Measurements from ENCODE around the gene TMEM200B. TPM values are rescaled to one million over a fixed set of nuclear protein-coding genes. Genes with fewer than 3 reads are reported as not detected.
"Not testable (repeated sequence)": the region's sequence is repeated elsewhere in the genome, so short reads cannot be mapped to it uniquely, and the experiment has no call there.

Gene TMEM200B
- total RNA-seq (2014; rRNA removed; shearing (Covaris generic)) = 0.12 and 0.17 TPM in 2 replicates
- polyA plus RNA-seq (2014; cell fraction: nucleus; rRNA removed) = 0.99 and 1.0 TPM in 2 replicates

DNA sequence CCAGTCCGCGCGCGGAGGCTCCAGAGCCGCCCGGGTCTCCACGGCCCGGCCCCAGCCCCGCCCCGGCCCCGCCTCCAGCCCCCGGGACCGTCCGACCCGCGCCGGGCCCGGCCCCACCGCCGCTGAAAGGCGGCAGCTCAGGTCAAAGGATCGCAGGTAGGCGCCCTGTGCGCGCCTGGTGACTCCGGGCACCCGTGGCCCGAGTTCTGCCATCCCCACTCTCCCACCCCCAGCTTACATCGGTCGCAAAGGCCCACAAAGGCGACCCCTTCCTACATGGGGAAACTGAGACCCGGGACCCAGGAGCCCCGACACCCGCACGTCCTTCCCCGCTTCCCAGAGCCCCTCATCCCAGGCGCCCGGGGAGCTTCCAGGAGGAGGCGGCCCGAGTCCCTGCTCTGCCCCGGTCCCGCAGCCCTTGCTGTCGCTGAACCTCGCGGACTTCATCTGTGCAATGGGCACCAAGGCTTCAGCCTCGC, at the start of gene TMEM200B:
TSS of gene TMEM200B (minus strand) at position 17 of the 479 bp plus-strand sequence. CDS start 2,075 bp downstream, outside the sequence.
- no peak for DNase-seq (ENCODE audit: extremely low read depth, low read depth)

GRCh38 chr1:29172415-29172939, 48.8 kb upstream of the TMEM200B start:
- DNase-seq (ENCODE audit: extremely low read depth, low read depth) = no peak

DNA sequence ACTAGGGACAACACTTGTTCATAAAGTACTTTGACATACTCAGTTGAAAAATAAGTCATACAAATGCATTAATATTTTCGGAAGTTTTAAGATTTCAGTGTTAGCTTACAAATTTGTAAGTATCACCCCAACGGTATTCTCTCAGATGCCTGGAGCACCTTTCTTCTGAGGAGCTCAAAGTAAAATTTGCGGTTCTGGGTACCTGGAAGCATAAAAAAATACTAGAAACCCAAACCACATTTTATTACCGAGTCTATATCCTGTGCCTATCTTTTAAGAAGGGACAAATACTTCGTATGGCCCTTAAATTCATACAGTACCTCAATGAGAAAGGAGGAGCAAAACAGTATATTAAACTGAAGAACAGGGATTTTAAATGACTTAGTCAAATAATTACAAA, 47.8 kb upstream of the TMEM200B start:
- no peak for DNase-seq (ENCODE audit: extremely low read depth, low read depth)

DNA sequence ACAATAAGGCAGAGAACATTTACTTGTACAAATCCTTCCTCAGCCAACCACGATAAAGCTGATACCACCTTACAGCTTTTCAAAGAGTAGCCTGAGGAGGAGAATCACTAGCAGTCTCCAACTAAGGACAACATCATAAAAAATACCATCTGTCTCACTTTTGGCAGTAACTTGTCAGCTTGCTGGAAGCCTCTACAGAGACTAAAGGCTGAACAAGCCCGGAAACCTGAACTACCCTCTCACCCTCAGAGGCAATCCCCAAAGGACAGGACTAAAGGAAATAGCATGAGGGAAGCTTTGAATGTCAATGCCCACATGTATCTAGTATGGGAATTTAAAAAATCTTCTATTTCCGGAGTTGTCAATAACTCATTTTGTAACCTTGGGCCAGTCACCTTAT, 47.4 kb upstream of the TMEM200B start:
- no peak for DNase-seq (ENCODE audit: extremely low read depth, low read depth)

DNA sequence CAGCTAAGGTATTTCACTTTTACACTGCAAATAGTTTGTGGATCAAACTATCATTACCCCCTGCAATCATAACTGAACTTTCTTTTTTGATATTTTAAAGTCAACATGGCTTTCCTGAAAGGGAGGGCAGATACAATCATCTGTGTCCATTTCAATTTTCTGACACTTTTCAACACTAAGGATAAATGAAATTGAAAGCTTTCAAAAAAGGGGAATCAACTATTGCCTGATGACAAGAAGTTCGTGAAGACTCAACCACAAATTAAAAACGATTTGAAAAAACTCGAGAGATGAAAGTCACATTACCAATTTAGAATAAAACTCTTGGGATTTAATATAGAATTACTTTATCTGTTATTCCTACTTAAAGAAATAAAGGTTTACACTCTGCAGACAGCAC, 46.3 kb upstream of the TMEM200B start:
- DNase-seq (ENCODE audit: extremely low read depth, low read depth) = no peak

- no peak for DNase-seq (ENCODE audit: extremely low read depth, low read depth)
These were observed 44.2 kb upstream of the TMEM200B start for GRCh38 chr1:29167904-29168303.

DNA sequence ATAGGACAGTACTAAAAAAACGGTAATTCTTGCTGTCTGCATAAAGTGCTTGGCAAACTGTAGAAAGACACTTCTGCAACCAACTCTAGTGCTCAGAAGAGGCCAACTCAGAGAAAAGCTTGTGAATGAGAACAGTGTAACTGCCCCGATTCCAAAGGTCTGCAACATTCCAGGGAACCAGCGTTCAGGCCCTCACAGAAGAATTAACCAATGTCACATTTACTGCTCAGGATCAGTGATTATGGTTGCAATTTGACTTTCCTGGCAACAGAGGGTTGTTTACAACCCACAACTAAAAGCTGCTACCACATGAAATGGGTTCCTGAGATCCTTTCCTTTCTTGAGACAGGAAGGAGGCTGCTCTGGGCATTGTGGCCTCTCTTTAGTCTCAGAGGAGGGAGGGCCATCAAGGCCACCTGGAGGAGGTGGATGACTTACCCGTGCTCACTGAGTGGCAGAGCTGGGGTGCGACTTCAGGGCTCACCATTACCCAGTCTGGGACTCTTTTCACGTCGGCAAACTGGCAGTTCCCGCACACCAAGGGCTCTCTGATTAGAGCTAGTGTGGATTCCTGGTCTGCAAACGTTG, 42.7 kb upstream of the TMEM200B start:
- no peak for DNase-seq (ENCODE audit: extremely low read depth, low read depth)

DNA sequence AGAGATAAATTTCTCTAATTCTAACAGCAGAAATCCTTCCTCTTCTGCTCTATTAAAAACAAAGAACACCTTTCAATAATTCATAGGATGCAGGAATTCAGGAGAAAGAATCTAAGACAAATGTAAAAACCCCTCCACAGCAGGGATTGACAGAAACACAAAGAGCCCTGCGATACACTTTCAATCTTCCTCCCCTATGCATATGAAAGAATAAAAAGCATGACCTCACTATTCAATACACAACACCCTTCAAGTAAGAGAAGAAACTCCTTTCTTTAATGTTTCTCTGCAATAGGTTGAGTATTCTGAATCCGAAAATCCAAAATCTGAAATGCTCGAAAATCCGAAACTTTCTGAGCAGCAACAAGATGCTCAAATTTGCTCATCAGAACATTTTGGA, 40.9 kb upstream of the TMEM200B start:
- DNase-seq (ENCODE audit: extremely low read depth, low read depth) = no peak

- DNase-seq (ENCODE audit: extremely low read depth, low read depth) = no peak
These were observed 38.9 kb upstream of the TMEM200B start for GRCh38 chr1:29162476-29163138.

DNA sequence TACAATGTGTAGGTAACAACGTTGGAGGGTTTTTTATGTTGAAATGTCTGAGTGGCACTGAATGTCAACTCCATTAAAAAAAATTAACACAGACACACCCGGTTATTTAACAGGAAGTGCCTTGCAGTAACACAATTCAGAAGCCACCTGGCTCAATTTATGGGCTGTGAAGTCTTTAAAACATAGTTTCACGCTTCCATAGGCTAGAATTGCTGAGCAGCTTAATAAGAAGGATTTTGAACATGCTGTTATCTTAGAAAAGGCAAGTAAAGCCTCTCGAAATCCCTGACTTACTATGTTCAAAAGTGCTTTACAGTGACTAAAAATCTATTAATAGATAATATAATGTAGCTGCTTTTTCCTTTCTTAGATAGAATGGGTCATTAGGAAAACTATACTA, 38.3 kb upstream of the TMEM200B start:
- no peak for DNase-seq (ENCODE audit: extremely low read depth, low read depth)

DNA sequence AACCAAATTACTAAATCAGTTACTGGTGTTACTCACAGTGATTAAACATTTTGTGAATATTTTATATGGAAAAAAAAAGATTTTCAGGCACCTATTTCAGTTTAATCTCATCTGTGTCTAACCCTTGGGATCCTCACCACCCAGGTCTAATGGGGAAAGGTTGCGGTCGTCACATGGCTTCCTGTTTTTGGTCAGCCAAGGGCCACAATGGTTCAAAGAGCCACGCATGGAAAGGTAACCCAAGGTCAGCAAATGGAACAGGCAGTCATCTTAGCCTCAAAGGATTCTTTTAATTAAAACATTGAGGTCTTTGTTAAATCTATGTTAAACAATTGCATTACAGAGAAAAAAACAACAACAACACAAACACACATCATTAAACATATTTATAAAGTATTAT, 36.1 kb upstream of the TMEM200B start:
- no peak for DNase-seq (ENCODE audit: extremely low read depth, low read depth)

GRCh38 chr1:29157269-29157601, 33.5 kb upstream of the TMEM200B start:
- no peak for DNase-seq (ENCODE audit: extremely low read depth, low read depth)

DNA sequence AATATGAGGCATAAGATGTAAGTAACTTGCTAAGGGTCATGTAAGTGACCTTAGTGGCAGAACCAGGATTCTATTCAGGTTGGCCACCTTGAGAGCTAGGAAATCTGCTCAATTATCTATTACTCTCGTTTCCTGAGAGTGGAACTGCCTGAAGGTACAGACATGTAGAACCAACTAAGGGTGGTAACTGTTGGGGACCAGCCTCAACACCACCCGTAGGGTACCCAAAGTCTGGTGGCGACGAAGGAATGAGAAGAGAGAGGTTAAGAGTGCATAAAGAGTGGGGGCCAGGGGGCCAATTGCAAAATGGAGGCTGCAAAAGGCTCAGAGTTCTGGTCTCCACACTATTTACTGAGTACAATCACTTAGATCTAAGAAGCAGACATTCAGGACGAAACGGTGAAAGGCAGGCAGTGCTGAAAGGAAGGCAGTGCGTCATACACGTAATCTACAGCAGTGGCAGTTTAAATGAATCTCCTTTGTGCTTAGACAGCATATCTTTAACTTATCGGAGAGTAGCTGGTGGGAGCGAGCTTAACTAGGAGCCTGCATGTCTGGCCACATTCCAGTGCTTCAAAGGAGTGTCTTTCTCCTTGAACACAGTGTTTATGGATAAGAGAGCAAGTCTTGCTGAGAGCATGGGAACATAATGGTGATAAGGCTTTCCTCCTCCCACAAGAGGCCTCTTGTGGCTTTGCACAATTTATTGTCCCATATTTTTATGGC, 33.0 kb upstream of the TMEM200B start:
- no peak for DNase-seq (ENCODE audit: extremely low read depth, low read depth)

GRCh38 chr1:29152046-29152805, 28.5 kb upstream of the TMEM200B start:
- no peak for DNase-seq (ENCODE audit: extremely low read depth, low read depth)

DNA sequence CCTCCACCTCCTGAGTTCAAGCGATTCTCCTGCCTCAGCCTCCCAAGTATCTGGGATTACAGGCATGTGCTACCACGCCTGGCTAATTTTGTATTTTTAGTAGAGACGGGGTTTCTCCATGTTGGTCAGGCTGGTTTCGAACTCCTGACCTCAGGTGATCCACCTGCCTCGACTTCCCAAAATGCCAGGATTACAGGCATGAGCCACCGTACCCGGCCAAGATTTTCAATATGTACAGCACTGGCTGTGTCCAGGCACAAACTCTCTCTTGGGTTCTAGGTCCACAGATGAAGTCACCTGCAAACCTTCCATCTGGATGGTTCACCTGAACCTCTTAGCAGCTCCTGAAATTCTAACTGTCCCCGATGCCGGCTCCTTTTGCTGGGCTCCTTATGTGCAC, 26.6 kb upstream of the TMEM200B start:
- DNase-seq (ENCODE audit: extremely low read depth, low read depth) = not testable (repeated sequence)

- DNase-seq (ENCODE audit: extremely low read depth, low read depth) = no peak
These were observed 25.2 kb upstream of the TMEM200B start for GRCh38 chr1:29148656-29149491.

GRCh38 chr1:29145739-29146437, 22.2 kb upstream of the TMEM200B start:
- no peak for DNase-seq (ENCODE audit: extremely low read depth, low read depth)

DNA sequence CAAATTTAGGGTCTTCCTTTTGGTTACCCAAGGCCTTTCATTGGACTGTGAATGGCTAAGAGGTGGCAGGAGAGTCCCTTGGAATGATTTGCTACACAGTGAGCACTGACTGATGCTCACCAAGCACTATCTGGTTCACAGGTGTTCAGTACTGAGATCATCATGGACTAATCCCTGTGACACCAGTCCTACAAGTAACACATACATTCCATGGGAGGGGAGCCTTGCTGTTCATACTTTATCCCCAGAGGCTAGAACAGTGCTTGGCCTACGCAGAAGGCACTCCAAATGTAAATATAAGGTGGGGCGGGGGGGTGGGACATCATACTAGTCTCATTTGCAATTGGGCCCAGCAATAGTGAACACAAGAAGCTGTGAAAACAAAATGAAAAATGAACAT, 20.5 kb upstream of the TMEM200B start:
- DNase-seq (ENCODE audit: extremely low read depth, low read depth) = no peak

- DNase-seq (ENCODE audit: extremely low read depth, low read depth) = no peak
These were observed 19.0 kb upstream of the TMEM200B start for GRCh38 chr1:29142714-29143113.

Measured in NCI-H460 (cell line).